CD14-positive monocyte (primary cell): ENCODE results near the gene PDPK1. TPM values are rescaled to one million over a fixed set of nuclear protein-coding genes. Genes with fewer than 3 reads are reported as not detected.

Experiments
- DNase-seq, 3 donors: peaks; one replicate each; pipeline ENCODE4 v3.0.0-alpha.2; 2011 to 2022
- H2AFZ ChIP-seq: 2 replicates; pipeline ENCODE4 v1.6.0; 2012; ENCODE audit warnings: mild to moderate bottlenecking, low read depth, low read length, inconsistent platforms; ENCODE audit not compliant: insufficient read depth, poor library complexity, severe bottlenecking
- H3K27ac ChIP-seq, 2 donors: 1 replicate in 1 of 2; 2 replicates in 1 of 2; pipeline ENCODE4 v1.5.1; 2012 to 2013; ENCODE audit warnings: low read length in 2 of 2, control low read depth in 1 of 2, inconsistent platforms in 1 of 2, low read depth in 1 of 2, mild to moderate bottlenecking in 1 of 2
- H3K27me3 ChIP-seq, 2 donors: one replicate each; pipeline versions ENCODE4 v1.6.0 to v1.6.1; 2011 to 2013; ENCODE audit warnings: low read length in 2 of 2; ENCODE audit not compliant: control insufficient read depth in 2 of 2, insufficient read depth in 2 of 2
- H3K36me3 ChIP-seq, 2 donors: replicated peaks in 1 of 2; 1 replicate in 1 of 2; 2 replicates in 1 of 2; pipeline versions ENCODE4 v1.5.1 to v1.6.1; 2012 to 2013; ENCODE audit warnings: low read length in 2 of 2, control low read depth in 1 of 2, inconsistent platforms in 1 of 2, mild to moderate bottlenecking in 1 of 2; ENCODE audit not compliant: insufficient read depth in 2 of 2, control insufficient read depth in 1 of 2
- H3K4me1 ChIP-seq, 2 donors: 1 replicate in 1 of 2; 2 replicates in 1 of 2; pipeline versions ENCODE4 v1.5.1 to v1.6.1; 2012 to 2013; ENCODE audit warnings: low read length in 2 of 2, control low read depth in 1 of 2, inconsistent platforms in 1 of 2, mild to moderate bottlenecking in 1 of 2, moderate library complexity in 1 of 2; ENCODE audit not compliant: insufficient read depth in 2 of 2, control insufficient read depth in 1 of 2
- H3K4me2 ChIP-seq: replicated peaks from 2 replicates; pipeline ENCODE3; 2012; ENCODE audit warnings: low read length, moderate library complexity, mild to moderate bottlenecking; ENCODE audit not compliant: poor library complexity, severe bottlenecking; ENCODE audit errors: extremely low read depth
- H3K4me3 ChIP-seq, 3 experiments: fragments of 200-600 bp in 1 of 3; sonication (generic) in 1 of 3; replicated peaks in 1 of 3; 1 replicate in 2 of 3; 2 replicates in 1 of 3; pipeline ENCODE4 v1.5.1; 2011 to 2013; ENCODE audit warnings: low read length in 3 of 3, mild to moderate bottlenecking in 3 of 3, control low read depth in 2 of 3, low read depth in 2 of 3, inconsistent platforms in 1 of 3, moderate library complexity in 1 of 3
- H3K79me2 ChIP-seq: 2 replicates; pipeline ENCODE4 v1.6.0; 2012; ENCODE audit warnings: mild to moderate bottlenecking, control low read depth, inconsistent platforms, low read length, moderate library complexity; ENCODE audit not compliant: insufficient read depth
- H3K9ac ChIP-seq: 2 replicates; pipeline ENCODE4 v1.6.0; 2017; ENCODE audit warnings: low read length, mild to moderate bottlenecking; ENCODE audit not compliant: insufficient read depth, poor library complexity, severe bottlenecking
- H3K9me3 ChIP-seq, 2 donors: replicated peaks in 1 of 2; 1 replicate in 1 of 2; 2 replicates in 1 of 2; pipeline versions ENCODE4 v1.5.1 to v1.6.1; 2012 to 2013; ENCODE audit warnings: low read length in 2 of 2, control low read depth in 1 of 2; ENCODE audit not compliant: control insufficient read depth in 1 of 2, insufficient read depth in 1 of 2
- H4K20me1 ChIP-seq: 2 replicates; pipeline ENCODE4 v1.6.0; 2012; ENCODE audit warnings: mild to moderate bottlenecking, low read length, control low read depth, moderate library complexity; ENCODE audit not compliant: insufficient read depth
- H3K27ac Mint-ChIP-seq, 7 donors: one replicate each; pipeline ENCODE4 v1.8.0; 2020; ENCODE audit warnings: mild to moderate bottlenecking in 7 of 7, mixed read lengths in 7 of 7, moderate library complexity in 6 of 7, inconsistent platforms in 2 of 7
- H3K27me3 Mint-ChIP-seq, 3 donors: one replicate each; pipeline ENCODE4 v1.8.0; 2021 to 2022; ENCODE audit warnings: low read depth in 3 of 3, mild to moderate bottlenecking in 3 of 3, mixed read lengths in 3 of 3, moderate library complexity in 3 of 3, inconsistent platforms in 1 of 3
- H3K36me3 Mint-ChIP-seq, 2 donors: one replicate each; pipeline ENCODE4 v1.8.0; 2020; ENCODE audit warnings: mixed read lengths in 2 of 2, inconsistent platforms in 1 of 2, mild to moderate bottlenecking in 1 of 2
- H3K4me1 Mint-ChIP-seq: one replicate; pipeline ENCODE4 v1.8.0; 2020; ENCODE audit warnings: mild to moderate bottlenecking, mixed read lengths
- H3K4me3 Mint-ChIP-seq, 2 donors: one replicate each; pipeline ENCODE4 v1.8.0; 2020; ENCODE audit warnings: mild to moderate bottlenecking in 2 of 2, mixed read lengths in 2 of 2, moderate library complexity in 1 of 2
- H3K9me3 Mint-ChIP-seq, 7 donors: one replicate each; pipeline ENCODE4 v1.8.0; 2020 to 2022; ENCODE audit warnings: mixed read lengths in 7 of 7, mild to moderate bottlenecking in 6 of 7, moderate library complexity in 6 of 7, inconsistent platforms in 2 of 7
- CTCF ChIP-seq: fragments of 200-600 bp; IDR thresholded peaks from one replicate; pipeline ENCODE4 v1.8.0; 2022; ENCODE audit warnings: antibody characterized with exemption, mild to moderate bottlenecking
- WGBS: methylation state at CpG from one replicate; pipeline ENCODE4 v1.1.5; 2013; ENCODE audit warnings: missing lambda C conversion rate; ENCODE audit not compliant: insufficient coverage; 5-methylcytosine and 5-hydroxymethylcytosine counted together
- intact Hi-C, 2 donors: fragments of 100-400 bp; cut with micrococcal nuclease; formaldehyde crosslinking; loops; one replicate each; pipeline versions ENCODE4 v1.15.0 to v1.15.1; 2023
- polyA minus RNA-seq: library from RNA; depleted of rRNA, polyadenylated mRNA; stranded (reverse); fragments of >200 nt; gene quantifications from 2 replicates; pipeline ENCODE4 v1.2.3, GENCODE V29; 2012
- polyA plus RNA-seq, 3 donors: library from polyadenylated mRNA; depleted of rRNA in 1 of 3; unstranded in 2 of 3; stranded (reverse) in 1 of 3; fragments of 300-500 nt in 2 of 3; fragments of >200 nt in 1 of 3; fragmentation: Illumina TruSeq in 2 of 3; gene quantifications; 1 replicate in 2 of 3; 2 replicates in 1 of 3; pipeline ENCODE4 v1.2.3, GENCODE V29; 2012 to 2021
- total RNA-seq, 12 experiments: library from RNA in 1 of 12; stranded (reverse) in 1 of 12; fragments of 120-200 nt in 1 of 12; gene quantifications; one replicate each; pipeline ENCODE4 v1.2.4 and lab custom pipeline; 2013 to 2026; ENCODE audit warnings: mixed read lengths in 6 of 12, inconsistent platforms in 1 of 12

PDPK1 gene
- total RNA-seq (2013), result 20.7 TPM
- polyA plus RNA-seq (10 to 100 TPM; 35.6 to 45.9 (median 38.6) TPM), polyA minus RNA-seq (31.7 and 43.4 TPM in 2 replicates), total RNA-seq (lab: John Stamatoyannopoulos, UW) (23.5 to 138 (median 80.7) reads per million in 11 experiments)

- peak; percentile 92 to 94 (median 93) for DNase-seq
- peaks cover 69% of the 10 kb centered on the region for H3K4me1 Mint-ChIP-seq
- Histone ChIP-seq H4K20me1 (peaks cover 40% of the 10 kb centered on the region), H3K27ac (peak within 1 kb of the TSS; percentile 88 to 96), H3K27me3 (no peaks in the 10 kb centered on the region), H3K36me3 (no peaks in the 10 kb centered on the region), H3K79me2 (peaks cover 40% of the 10 kb centered on the region), H3K9ac (peak within 1 kb of the TSS; percentile 64), H2AFZ (no peak within 1 kb of the TSS), H3K4me3 (peak within 1 kb of the TSS; percentile 53 to 73 (median 69)), H3K4me1 (peaks cover 72 to 75% of the 10 kb centered on the region in 2 donors), H3K9me3 (no peaks in the 10 kb centered on the region), H3K4me2 (peak within 1 kb of the TSS; percentile 63)
- peaks cover 0 to 4% (median 3%) of the 10 kb centered on the region in 3 donors for H3K27me3 Mint-ChIP-seq
- no peaks in the 10 kb centered on the region for H3K9me3 Mint-ChIP-seq
- H3K4me3 Mint-ChIP-seq, result peak within 1 kb of the TSS; percentile 81 to 92
- peak within 1 kb of the TSS; percentile 90 to 98 (median 98) for H3K27ac Mint-ChIP-seq
- TF ChIP-seq CTCF, result no peak
- intact Hi-C loops, result loop anchor here in 1 of 2 donors (1.0 kb wide), 1 partner anchor 21 kb away; no protein-coding TSS in a partner anchor
- under 1% methylated on average over 113 of the region's 126 CpGs for WGBS
- H3K36me3 Mint-ChIP-seq, result peaks cover 13 to 29% of the 10 kb centered on the region in 2 donors
Observed at GRCh38 chr16:2537451-2538379, at the start of gene PDPK1. Gene PDPK1 (plus strand): TSS chr16:2538021. CDS start chr16:2538113, 92 bp downstream.

GRCh38 chr16:2489581-2489980 lies 48.2 kb upstream of the PDPK1 start:
- H3K4me1 Mint-ChIP-seq, result peaks cover 34% of the 10 kb centered on the region
- no peak overlapping the region for H3K9ac ChIP-seq
- DNase-seq, result no peak
- H3K4me3 ChIP-seq, result no peak overlapping the region
- no peaks in the 10 kb centered on the region for H3K27me3 ChIP-seq
- TF ChIP-seq CTCF, result no peak
- H3K27ac ChIP-seq, result no peak overlapping the region
- H3K79me2 ChIP-seq, result peaks cover 37% of the 10 kb centered on the region
- peaks cover 0 to 5% (median 2%) of the 10 kb centered on the region in 7 donors for H3K9me3 Mint-ChIP-seq
- WGBS, result over 99% methylated on average over 16 of the region's 16 CpGs
- no peaks in the 10 kb centered on the region for H4K20me1 ChIP-seq
- H3K27ac Mint-ChIP-seq, result peak overlapping the region in 1 of 7 donors; percentile 53
- H3K4me2 ChIP-seq, result no peak overlapping the region
- H3K4me1 ChIP-seq, result peaks cover 33 to 38% of the 10 kb centered on the region in 2 donors
- H3K9me3 ChIP-seq, result no peaks in the 10 kb centered on the region
- peaks cover 2 to 4% (median 2%) of the 10 kb centered on the region in 3 donors for H3K27me3 Mint-ChIP-seq
- H3K4me3 Mint-ChIP-seq, result no peak overlapping the region
- H3K36me3 ChIP-seq, result peaks cover 0 to 10% of the 10 kb centered on the region in 2 donors
- no peak overlapping the region for H2AFZ ChIP-seq
- intact Hi-C loops, result loop anchor here in 1 of 2 donors (5.0 kb wide), 1 partner anchor 147 kb away; the partner anchor contains the start of gene ABCA3
- H3K36me3 Mint-ChIP-seq, result peaks cover 19 to 21% of the 10 kb centered on the region in 2 donors
